Measurements from ENCODE around the gene MORC1.

The MORC1 gene

GRCh38 chr3:108914774-108915641, 202.9 kb downstream of the MORC1 start:
- Histone ChIP-seq H3K36me3 (no peaks in the 10 kb centered on the region), H3K9me3 (no peaks in the 10 kb centered on the region), H3K27me3 (peaks cover 30% of the 10 kb centered on the region), H3K4me3 (ENCODE audit: low read depth, low read length) (no peak overlapping the region; the same call in 1 of the 2 replicates), H3K4me1 (no peaks in the 10 kb centered on the region)
- TF ChIP-seq CTCF (IDR thresholded peaks at IDR 0.05; ENCODE audit: low read depth, low read length): peak; percentile 98
- DNase-seq: peak; percentile 66

DNA sequence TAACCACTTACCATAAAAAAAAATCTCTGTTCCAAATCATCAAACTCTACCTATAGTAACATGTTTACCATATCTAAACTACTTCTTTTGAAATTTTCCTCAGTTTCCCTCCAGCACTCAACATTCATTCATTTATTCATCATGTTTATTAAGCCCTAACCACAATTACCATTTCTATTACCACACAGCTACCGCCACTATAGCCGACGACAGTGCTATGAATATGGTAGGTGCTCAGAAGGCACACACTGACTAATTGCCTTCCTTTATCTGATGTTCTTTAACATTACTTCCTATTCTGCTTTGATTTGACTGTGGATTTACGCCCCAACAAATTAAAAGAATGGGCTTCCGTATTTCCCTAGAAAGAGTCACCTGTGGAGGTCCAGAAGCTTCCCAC, 208.1 kb downstream of the MORC1 start:
- DNase-seq: no peak
- Histone ChIP-seq H3K27me3 (no peaks in the 10 kb centered on the region), H3K9me3 (no peaks in the 10 kb centered on the region), H3K4me1 (no peaks in the 10 kb centered on the region), H3K36me3 (no peaks in the 10 kb centered on the region), H3K4me3 (ENCODE audit: low read depth, low read length) (no peak overlapping the region)
- no peak for TF ChIP-seq CTCF (IDR thresholded peaks at IDR 0.05; ENCODE audit: low read depth, low read length)

Data from BE2C (cell line).